ENCODE measurements around the gene JAK1.

JAK1 gene

GRCh38 chr1:64893921-64894320 lies 72.4 kb downstream of the JAK1 start:
- no peak for DNase-seq (ENCODE audit: low read depth in 1 of 2, low spot score in 1 of 2)

GRCh38 chr1:64892576-64893573 lies 73.5 kb downstream of the JAK1 start:
- no peak for DNase-seq (ENCODE audit: low read depth in 1 of 2, low spot score in 1 of 2)

GRCh38 chr1:64891448-64891825 lies 74.9 kb downstream of the JAK1 start:
- DNase-seq (ENCODE audit: low read depth in 1 of 2, low spot score in 1 of 2), result no peak

GRCh38 chr1:64890699-64891447 lies 75.5 kb downstream of the JAK1 start:
- no peak for DNase-seq (ENCODE audit: low read depth in 1 of 2, low spot score in 1 of 2)

- DNase-seq (ENCODE audit: low read depth in 1 of 2, low spot score in 1 of 2), result no peak
Observed at GRCh38 chr1:64887689-64888217, 78.6 kb downstream of the JAK1 start.

- no peak for DNase-seq (ENCODE audit: low read depth in 1 of 2, low spot score in 1 of 2)
Observed at GRCh38 chr1:64886877-64887276, 79.5 kb downstream of the JAK1 start.

- DNase-seq (ENCODE audit: low read depth in 1 of 2, low spot score in 1 of 2), result no peak
Observed at GRCh38 chr1:64885648-64886047, 80.7 kb downstream of the JAK1 start.

GRCh38 chr1:64884261-64885040 lies 81.9 kb downstream of the JAK1 start:
- DNase-seq (ENCODE audit: low read depth in 1 of 2, low spot score in 1 of 2), result no peak

GRCh38 chr1:64882574-64883255 lies 83.6 kb downstream of the JAK1 start:
- DNase-seq (ENCODE audit: low read depth in 1 of 2, low spot score in 1 of 2), result no peak

GRCh38 chr1:64881281-64881680 lies 85.1 kb downstream of the JAK1 start:
- no peak for DNase-seq (ENCODE audit: low read depth in 1 of 2, low spot score in 1 of 2)

GRCh38 chr1:64880449-64880848 lies 85.9 kb downstream of the JAK1 start:
- DNase-seq (ENCODE audit: low read depth in 1 of 2, low spot score in 1 of 2), result no peak

- DNase-seq (ENCODE audit: low read depth in 1 of 2, low spot score in 1 of 2), result no peak
Observed at GRCh38 chr1:64878931-64879611, 87.3 kb downstream of the JAK1 start.

- no peak for DNase-seq (ENCODE audit: low read depth in 1 of 2, low spot score in 1 of 2)
Observed at GRCh38 chr1:64878090-64878489, 88.3 kb downstream of the JAK1 start.

GRCh38 chr1:64877598-64877997 lies 88.8 kb downstream of the JAK1 start:
- DNase-seq (ENCODE audit: low read depth in 1 of 2, low spot score in 1 of 2), result no peak

GRCh38 chr1:64877151-64877550 lies 89.2 kb downstream of the JAK1 start:
- DNase-seq (ENCODE audit: low read depth in 1 of 2, low spot score in 1 of 2), result no peak

- no peak for DNase-seq (ENCODE audit: low read depth in 1 of 2, low spot score in 1 of 2)
Observed at GRCh38 chr1:64875606-64876005, 90.7 kb downstream of the JAK1 start.

GRCh38 chr1:64875101-64875500 lies 91.2 kb downstream of the JAK1 start:
- no peak for DNase-seq (ENCODE audit: low read depth in 1 of 2, low spot score in 1 of 2)

- no peak for DNase-seq (ENCODE audit: low read depth in 1 of 2, low spot score in 1 of 2)
Observed at GRCh38 chr1:64874666-64875065, 91.7 kb downstream of the JAK1 start.

- DNase-seq (ENCODE audit: low read depth in 1 of 2, low spot score in 1 of 2), result no peak
Observed at GRCh38 chr1:64873576-64873975, 92.8 kb downstream of the JAK1 start.

- no peak for DNase-seq (ENCODE audit: low read depth in 1 of 2, low spot score in 1 of 2)
Observed at GRCh38 chr1:64872067-64872466, 94.3 kb downstream of the JAK1 start.
